H54 (cell line): Measurements from ENCODE around the gene DOCK9.
A peak's percentile ranks its signal among the peaks of the same experiment; 100 is the strongest.

Source experiments
- DNase-seq: peaks from one replicate; pipeline ENCODE4 v3.0.0; 2011; ENCODE audit warnings: low spot score, mixed read lengths; ENCODE audit not compliant: insufficient read length
- FAIRE-seq: peaks from 3 replicates; lab custom pipeline; 2011; peaks lifted over from hg19 to GRCh38; lab: Jason Lieb, UNC
- POLR2A ChIP-seq: IDR thresholded peaks from 2 replicates; pipeline ENCODE4 v1.6.1; 2011; ENCODE audit warnings: low read depth, mild to moderate bottlenecking, low read length

Gene DOCK9, protein sequence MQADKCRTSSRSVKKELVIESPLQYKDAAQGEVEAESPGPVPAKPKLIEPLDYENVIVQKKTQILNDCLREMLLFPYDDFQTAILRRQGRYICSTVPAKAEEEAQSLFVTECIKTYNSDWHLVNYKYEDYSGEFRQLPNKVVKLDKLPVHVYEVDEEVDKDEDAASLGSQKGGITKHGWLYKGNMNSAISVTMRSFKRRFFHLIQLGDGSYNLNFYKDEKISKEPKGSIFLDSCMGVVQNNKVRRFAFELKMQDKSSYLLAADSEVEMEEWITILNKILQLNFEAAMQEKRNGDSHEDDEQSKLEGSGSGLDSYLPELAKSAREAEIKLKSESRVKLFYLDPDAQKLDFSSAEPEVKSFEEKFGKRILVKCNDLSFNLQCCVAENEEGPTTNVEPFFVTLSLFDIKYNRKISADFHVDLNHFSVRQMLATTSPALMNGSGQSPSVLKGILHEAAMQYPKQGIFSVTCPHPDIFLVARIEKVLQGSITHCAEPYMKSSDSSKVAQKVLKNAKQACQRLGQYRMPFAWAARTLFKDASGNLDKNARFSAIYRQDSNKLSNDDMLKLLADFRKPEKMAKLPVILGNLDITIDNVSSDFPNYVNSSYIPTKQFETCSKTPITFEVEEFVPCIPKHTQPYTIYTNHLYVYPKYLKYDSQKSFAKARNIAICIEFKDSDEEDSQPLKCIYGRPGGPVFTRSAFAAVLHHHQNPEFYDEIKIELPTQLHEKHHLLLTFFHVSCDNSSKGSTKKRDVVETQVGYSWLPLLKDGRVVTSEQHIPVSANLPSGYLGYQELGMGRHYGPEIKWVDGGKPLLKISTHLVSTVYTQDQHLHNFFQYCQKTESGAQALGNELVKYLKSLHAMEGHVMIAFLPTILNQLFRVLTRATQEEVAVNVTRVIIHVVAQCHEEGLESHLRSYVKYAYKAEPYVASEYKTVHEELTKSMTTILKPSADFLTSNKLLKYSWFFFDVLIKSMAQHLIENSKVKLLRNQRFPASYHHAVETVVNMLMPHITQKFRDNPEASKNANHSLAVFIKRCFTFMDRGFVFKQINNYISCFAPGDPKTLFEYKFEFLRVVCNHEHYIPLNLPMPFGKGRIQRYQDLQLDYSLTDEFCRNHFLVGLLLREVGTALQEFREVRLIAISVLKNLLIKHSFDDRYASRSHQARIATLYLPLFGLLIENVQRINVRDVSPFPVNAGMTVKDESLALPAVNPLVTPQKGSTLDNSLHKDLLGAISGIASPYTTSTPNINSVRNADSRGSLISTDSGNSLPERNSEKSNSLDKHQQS (N-terminal part only)

DNA sequence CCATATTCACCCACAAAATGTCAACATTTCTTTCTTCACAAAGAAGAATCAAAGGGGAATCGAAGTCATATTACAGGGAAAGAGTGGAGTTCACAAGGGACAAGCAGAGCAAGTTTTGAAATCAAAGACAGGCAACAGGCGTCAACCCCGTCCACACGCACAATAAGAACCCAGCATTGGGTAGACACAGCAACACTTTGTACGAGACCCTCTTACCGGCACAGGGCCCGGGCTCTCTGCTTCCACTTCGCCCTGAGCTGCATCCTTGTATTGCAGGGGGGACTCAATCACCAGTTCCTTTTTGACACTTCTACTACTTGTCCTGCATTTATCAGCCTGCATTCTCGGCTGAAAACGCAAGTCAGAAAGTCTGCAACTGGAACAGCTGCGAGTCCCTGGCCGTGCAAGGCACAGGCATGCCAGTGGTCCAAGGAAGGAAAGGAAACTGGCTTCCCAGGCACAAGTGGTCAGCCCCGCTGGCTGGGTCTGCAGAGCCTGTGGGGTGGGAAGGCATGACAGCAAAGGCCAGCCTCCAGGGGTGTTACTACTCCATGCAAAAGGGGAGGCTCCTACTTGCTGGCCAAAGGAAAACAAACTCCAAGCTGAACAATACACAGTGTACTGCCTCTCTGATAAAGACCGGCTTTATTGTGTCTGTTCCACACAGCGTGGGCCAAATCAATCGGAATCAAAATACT is at the start of gene DOCK9:
Gene DOCK9, minus strand, starts transcription at position 497 of the 698 bp plus-strand sequence. Its CDS starts 155 bp downstream, at position 342.
- peak; percentile 83 for DNase-seq
- no peak for TF ChIP-seq POLR2A
- FAIRE-seq, result no peak

DNA sequence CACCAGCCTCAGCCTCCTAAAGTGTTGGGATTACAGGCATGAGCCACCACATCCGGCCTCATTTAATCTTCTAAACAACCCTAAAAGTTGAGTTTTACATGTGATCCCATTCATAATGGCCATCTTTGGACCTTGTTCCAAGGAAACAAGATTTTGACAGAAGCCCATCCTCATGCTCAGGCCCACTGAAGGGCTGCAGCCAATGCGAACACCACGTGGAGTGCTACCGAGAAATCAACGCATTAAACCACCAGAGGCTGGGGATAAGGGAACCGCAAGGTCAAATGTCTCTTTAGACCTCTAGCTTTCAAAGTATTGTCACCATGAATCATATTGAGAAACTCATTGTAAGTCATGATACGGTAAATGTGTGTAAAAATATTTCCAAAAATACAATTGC is 49.4 kb upstream of the DOCK9 start:
- no peak for TF ChIP-seq POLR2A
- FAIRE-seq (peak; percentile 100), DNase-seq (peak; percentile 38)

DNA sequence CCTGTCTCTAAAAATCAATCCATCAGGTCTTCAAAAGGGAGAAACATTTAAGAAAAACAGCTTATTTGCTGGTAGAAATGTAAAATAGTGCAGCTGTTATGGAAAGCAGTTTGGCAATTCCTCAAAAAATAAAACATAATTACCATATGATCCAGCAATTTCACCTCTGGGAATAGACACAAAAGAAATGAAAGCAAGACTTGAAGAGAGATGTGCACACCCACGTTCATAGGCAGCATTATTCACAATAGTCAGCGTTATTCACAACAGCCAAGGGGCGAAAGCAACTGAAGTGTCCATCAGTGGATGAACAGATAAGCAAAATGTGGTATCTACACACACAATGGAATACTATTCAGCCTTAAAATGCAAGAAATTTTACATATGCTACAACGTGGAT is 45.1 kb upstream of the DOCK9 start:
- DNase-seq, result no peak
- no peak for TF ChIP-seq POLR2A
- no peak for FAIRE-seq

DNA sequence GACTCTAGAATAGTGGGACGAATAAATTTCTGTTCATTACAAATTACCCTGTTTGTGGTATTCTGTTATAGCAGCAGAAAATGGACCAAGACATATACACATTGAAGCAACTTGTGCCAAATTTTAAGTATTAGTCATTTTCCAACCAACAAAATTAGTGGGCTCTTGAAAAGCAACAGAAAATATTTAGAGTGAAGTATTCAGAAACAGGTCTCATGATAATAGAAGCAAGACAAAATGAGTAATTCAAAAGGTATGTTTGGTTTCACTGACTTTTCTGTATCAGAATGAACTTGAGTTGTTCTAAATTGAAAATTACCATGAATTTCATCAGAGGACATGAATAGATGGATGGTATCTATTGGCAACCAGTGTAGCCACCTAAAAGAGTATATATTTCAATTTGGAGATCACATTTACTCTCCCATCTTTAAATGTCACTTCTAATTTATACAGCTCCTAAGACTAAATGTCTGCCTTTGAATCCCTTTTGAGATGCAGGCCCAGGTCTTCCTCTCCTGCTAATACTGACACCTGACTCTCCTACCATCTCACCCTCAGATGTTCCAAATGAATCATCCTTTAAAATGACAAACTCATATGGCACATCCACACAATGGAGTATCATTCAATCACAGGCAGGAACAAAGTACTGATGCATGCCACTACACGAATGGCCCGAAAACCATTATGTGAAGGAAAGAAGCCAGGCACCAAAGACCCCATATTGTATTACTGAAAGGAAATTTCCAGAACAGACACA is 40.7 kb upstream of the DOCK9 start:
- FAIRE-seq, result peak; percentile 91
- no peak for DNase-seq
- TF ChIP-seq POLR2A, result no peak

DNA sequence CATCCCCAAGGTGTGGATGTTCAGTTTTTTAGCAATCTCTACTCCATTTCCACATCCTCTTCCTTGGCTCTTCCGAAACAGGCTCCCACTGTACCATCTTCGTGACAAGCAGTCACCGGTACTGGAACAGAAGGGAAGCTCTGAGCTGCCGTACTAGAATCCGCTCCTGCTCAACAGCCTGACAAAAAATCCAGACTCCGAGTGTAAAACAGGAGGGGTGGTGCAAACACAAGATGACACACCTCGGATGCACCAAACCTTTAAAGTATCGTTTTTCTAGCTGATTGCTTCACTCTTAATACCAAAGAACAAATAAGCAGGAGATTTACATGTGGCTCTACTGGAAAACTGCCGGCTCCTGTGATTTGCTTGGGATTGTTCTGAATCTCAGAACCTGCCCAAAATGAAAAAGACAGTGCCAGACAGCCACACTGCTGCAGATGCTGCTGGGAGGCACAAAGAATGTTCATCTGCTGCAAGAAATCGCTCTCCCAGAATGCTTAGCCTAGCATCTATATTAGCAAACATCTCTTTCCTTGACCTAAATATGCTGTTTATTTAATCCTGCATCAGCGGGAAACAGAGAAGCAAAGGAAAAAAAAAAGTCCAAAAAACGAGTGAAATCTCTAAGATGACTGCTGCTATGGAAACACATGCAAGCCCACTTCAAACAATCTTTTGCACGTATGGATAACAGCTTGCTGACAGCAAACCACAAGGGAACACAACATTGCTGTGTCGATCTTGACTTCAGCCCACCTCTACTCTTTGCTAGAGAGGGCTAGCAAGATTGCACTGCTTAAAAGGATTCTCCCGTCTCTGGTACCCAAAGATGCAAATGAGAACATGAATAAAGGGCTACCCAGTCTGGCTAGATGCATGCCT is 38.0 kb upstream of the DOCK9 start:
- DNase-seq (no peak), FAIRE-seq (peak; percentile 36)
- TF ChIP-seq POLR2A, result no peak

DNA sequence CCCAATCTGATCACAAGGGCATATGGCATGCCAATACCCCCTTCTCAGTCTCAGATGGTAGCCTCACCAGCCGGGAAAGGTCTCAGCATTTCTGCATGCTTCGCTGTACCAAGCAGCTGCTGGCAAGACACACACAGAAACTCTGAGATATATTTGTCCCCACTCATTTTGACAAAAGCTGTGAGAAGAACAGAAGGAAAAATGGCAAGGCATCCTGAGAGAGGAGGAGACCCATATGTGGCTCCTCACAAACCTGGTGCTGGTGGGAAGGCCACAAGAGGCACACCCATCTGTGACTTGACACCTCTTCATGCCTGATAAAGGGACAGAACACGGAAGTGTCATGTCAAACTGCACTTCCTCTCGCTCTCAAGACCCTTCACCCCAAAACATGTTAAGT is 36.7 kb upstream of the DOCK9 start:
- no peak for DNase-seq
- no peak for TF ChIP-seq POLR2A
- no peak for FAIRE-seq

GRCh38 chr13:99013951-99014350 is 36.1 kb upstream of the DOCK9 start:
- no peak for TF ChIP-seq POLR2A
- DNase-seq, result no peak
- no peak for FAIRE-seq

DNA sequence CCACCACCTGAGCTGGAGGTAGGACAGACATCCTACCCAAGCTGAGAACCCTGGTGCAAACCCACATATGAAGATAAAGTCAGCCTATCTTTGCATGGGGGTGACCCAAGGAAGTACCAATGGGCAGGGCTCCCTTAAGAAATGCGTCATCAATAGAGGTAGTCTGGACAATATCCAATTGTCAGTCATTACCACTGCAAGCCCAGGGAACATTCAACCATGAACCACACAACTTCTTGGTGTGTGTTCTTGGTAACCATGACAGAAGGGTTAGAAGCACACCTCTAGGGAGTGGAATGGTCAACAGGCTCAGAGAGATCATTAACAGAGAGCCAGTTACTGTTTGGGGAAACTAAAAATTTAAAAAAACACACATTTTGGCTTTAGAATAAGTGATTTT is 34.7 kb upstream of the DOCK9 start:
- no peak for FAIRE-seq
- no peak for DNase-seq
- no peak for TF ChIP-seq POLR2A

DNA sequence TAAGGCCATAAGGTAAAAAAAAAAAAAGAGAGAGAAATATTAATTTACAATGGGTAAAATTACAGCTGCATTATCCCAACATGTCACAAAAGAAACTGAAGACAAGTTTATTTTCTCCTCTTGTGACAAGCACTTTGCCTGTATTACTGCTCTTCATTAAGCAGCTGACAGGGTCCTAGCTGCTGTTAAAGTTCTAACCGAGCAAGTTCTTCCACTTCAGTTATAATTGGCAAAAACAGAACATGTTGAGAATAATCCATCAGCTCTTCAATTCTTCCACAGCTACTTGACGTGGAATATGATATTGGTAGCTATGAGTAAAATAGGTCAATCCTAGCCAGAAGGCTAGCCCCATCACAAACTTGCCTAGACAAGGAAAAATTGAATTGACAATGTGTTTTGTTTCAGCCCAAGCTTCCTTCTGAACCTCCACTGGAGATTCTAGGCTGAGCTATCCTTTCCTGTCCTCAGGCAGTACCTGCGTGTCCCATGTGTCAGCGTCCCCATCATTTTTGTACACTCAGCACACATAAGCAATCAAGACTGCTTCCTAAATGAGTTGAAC is 32.2 kb upstream of the DOCK9 start:
- no peak for TF ChIP-seq POLR2A
- FAIRE-seq, result peak; percentile 83
- no peak for DNase-seq

DNA sequence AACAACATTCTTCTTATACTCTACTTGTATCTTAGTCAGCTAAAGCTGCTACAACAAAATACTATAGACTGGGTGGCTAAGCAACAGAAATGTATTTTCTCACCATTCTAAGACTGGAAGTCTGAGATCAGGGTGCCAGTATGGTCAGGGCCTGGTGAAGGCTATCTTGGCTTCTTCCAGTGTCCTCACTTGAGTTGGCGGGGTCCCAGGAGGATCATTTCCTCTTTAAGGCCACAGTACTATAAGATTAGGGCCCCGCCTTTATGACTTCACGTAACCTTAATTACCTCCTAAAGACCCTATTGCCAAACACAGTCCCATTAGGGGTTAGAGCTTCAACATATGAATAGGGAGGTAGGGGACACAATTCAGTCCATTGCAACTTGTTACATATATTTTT is 30.7 kb upstream of the DOCK9 start:
- DNase-seq (no peak), FAIRE-seq (peak; percentile 33)
- no peak for TF ChIP-seq POLR2A

- no peak for TF ChIP-seq POLR2A
- peak; percentile 83 for FAIRE-seq
- DNase-seq, result no peak
These were observed 29.6 kb upstream of the DOCK9 start for GRCh38 chr13:99007414-99007986.
